HepG2 (cell line): Measurements from ENCODE around the gene YWHAB. TPM values are rescaled to one million over a fixed set of nuclear protein-coding genes. Genes with fewer than 3 reads are reported as not detected.
A peak's percentile ranks its signal among the peaks of the same experiment; 100 is the strongest.

ENCODE experiments used
- GABPB1 ChIP-seq: IDR thresholded peaks from 2 replicates; pipeline ENCODE4 v1.6.1; 2016; ENCODE audit warnings: mild to moderate bottlenecking, missing genetic modification reagents, moderate library complexity, missing compliant biosample characterization
- HOXA7 ChIP-seq: sonication (generic); formaldehyde crosslinking; IDR thresholded peaks from 2 replicates; pipeline ENCODE4 v1.8.1; 2022; ENCODE audit warnings: mild to moderate bottlenecking, missing genetic modification reagents, moderate library complexity
- KAT2B ChIP-seq: fragments of 150-350 bp; IDR thresholded peaks from 2 replicates; pipeline ENCODE4 v1.6.1; 2014; ENCODE audit warnings: low read depth, low read length, borderline replicate concordance
- PRPF4 ChIP-seq: fragments of 200-400 bp; formaldehyde crosslinking; IDR thresholded peaks from 2 replicates; pipeline ENCODE4 v1.6.1; 2016; ENCODE audit warnings: low read length, low read depth; ENCODE audit not compliant: poor library complexity, severe bottlenecking
- ZNF660 ChIP-seq: sonication (generic); formaldehyde crosslinking; IDR thresholded peaks from 2 replicates; pipeline ENCODE4 v1.5.1; 2020; ENCODE audit warnings: mild to moderate bottlenecking, low read depth, missing genetic modification reagents, borderline replicate concordance
- polyA plus RNA-seq, 8 experiments: library from polyadenylated mRNA; depleted of rRNA in 3 of 8; stranded (reverse) in 7 of 8; unstranded in 1 of 8; fragments of >200 nt; fragmentation: Illumina TruSeq in 4 of 8; extraction: Trizol in 4 of 8; gene quantifications; 2 replicates each; pipeline versions ENCODE4 v1.2.1 to v1.2.3, GENCODE V29; 2011 to 2016; ENCODE audit warnings: low read depth in 4 of 8, missing spikeins in 1 of 8, mixed read lengths in 1 of 8; ENCODE audit not compliant: insufficient read depth in 1 of 8
- total RNA-seq, 5 experiments: library from RNA; depleted of rRNA; stranded (reverse); fragments of >200 nt; fragmentation: Illumina TruSeq; extraction: Trizol; gene quantifications; 2 replicates each; pipeline ENCODE4 v1.2.3, GENCODE V29; 2016; ENCODE audit warnings: low read depth in 1 of 5
- TF ChIP-seq, protein P1 (sequence below): IDR thresholded peaks from 2 replicates; pipeline ENCODE4 v1.6.1; 2016; ENCODE audit warnings: low read depth, missing genetic modification reagents, missing compliant biosample characterization
- TF ChIP-seq, protein P2 (sequence below): sonication (generic); formaldehyde crosslinking; IDR thresholded peaks from 2 replicates; pipeline ENCODE4 v1.4.0; 2020; ENCODE audit warnings: low read depth, missing genetic modification reagents
- TF ChIP-seq, protein P3 (sequence below): conservative IDR thresholded peaks from 2 replicates; pipeline ENCODE4 v1.6.1; 2018; ENCODE audit warnings: missing genetic modification reagents
- TF ChIP-seq, protein P4 (sequence below): sonication (generic); formaldehyde crosslinking; IDR thresholded peaks from 2 replicates; pipeline ENCODE4 v1.9.0; 2021; ENCODE audit warnings: missing genetic modification reagents, borderline replicate concordance
- TF ChIP-seq, protein P5 (sequence below): sonication (generic); formaldehyde crosslinking; IDR thresholded peaks from 2 replicates; pipeline ENCODE4 v1.5.0; 2020; ENCODE audit warnings: mild to moderate bottlenecking, missing genetic modification reagents, borderline replicate concordance

The YWHAB gene
- total and polyA plus RNA-seq, 2 of the 13 experiments (the other 11 are each of a cell fraction or from before 2014, with no cell fraction given), result 77.2 to 121 TPM

DNA sequence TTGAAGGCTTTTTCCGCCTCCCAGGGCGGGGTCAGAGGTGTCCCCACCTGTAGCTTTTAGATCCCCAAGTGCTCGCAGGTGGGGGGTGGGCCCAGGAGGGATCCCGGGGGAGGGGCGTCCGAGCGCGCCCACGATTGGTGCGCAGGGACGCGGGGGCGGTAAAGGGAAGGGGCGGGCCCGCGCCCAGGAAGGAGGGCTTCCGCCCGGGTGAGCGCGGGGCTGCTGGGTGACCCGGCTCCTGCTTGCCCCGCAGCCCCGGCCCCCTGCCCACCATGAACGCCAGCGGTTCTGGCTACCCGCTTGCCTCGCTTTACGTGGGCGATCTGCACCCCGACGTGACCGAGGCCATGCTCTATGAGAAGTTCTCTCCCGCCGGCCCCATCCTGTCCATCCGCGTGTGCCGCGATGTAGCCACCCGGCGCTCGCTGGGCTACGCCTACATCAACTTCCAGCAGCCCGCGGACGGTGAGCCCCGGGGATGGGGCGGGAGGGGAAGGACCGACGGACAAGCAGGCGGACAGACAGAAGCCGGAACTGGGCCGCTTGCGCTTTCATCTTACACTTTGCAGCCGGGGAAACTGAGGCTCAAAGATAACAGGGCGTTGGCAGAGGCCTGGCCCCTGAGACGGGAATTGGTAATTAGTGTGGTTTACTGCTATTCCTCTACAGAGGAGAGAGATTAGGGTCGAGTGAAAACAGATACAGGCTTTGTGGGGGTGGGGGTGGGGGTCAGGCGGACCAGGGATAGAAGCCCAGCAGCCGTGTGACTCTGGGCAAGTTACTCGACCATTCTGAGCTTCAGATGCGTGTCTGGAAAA, 24.6 kb downstream of the YWHAB start, which contains the start of gene PABPC1L (continued):
- TF ChIP-seq, protein P1, sequence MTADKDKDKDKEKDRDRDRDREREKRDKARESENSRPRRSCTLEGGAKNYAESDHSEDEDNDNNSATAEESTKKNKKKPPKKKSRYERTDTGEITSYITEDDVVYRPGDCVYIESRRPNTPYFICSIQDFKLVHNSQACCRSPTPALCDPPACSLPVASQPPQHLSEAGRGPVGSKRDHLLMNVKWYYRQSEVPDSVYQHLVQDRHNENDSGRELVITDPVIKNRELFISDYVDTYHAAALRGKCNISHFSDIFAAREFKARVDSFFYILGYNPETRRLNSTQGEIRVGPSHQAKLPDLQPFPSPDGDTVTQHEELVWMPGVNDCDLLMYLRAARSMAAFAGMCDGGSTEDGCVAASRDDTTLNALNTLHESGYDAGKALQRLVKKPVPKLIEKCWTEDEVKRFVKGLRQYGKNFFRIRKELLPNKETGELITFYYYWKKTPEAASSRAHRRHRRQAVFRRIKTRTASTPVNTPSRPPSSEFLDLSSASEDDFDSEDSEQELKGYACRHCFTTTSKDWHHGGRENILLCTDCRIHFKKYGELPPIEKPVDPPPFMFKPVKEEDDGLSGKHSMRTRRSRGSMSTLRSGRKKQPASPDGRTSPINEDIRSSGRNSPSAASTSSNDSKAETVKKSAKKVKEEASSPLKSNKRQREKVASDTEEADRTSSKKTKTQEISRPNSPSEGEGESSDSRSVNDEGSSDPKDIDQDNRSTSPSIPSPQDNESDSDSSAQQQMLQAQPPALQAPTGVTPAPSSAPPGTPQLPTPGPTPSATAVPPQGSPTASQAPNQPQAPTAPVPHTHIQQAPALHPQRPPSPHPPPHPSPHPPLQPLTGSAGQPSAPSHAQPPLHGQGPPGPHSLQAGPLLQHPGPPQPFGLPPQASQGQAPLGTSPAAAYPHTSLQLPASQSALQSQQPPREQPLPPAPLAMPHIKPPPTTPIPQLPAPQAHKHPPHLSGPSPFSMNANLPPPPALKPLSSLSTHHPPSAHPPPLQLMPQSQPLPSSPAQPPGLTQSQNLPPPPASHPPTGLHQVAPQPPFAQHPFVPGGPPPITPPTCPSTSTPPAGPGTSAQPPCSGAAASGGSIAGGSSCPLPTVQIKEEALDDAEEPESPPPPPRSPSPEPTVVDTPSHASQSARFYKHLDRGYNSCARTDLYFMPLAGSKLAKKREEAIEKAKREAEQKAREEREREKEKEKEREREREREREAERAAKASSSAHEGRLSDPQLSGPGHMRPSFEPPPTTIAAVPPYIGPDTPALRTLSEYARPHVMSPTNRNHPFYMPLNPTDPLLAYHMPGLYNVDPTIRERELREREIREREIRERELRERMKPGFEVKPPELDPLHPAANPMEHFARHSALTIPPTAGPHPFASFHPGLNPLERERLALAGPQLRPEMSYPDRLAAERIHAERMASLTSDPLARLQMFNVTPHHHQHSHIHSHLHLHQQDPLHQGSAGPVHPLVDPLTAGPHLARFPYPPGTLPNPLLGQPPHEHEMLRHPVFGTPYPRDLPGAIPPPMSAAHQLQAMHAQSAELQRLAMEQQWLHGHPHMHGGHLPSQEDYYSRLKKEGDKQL (CRISPR knock-in tag), result no peak
- TF ChIP-seq, protein P2, sequence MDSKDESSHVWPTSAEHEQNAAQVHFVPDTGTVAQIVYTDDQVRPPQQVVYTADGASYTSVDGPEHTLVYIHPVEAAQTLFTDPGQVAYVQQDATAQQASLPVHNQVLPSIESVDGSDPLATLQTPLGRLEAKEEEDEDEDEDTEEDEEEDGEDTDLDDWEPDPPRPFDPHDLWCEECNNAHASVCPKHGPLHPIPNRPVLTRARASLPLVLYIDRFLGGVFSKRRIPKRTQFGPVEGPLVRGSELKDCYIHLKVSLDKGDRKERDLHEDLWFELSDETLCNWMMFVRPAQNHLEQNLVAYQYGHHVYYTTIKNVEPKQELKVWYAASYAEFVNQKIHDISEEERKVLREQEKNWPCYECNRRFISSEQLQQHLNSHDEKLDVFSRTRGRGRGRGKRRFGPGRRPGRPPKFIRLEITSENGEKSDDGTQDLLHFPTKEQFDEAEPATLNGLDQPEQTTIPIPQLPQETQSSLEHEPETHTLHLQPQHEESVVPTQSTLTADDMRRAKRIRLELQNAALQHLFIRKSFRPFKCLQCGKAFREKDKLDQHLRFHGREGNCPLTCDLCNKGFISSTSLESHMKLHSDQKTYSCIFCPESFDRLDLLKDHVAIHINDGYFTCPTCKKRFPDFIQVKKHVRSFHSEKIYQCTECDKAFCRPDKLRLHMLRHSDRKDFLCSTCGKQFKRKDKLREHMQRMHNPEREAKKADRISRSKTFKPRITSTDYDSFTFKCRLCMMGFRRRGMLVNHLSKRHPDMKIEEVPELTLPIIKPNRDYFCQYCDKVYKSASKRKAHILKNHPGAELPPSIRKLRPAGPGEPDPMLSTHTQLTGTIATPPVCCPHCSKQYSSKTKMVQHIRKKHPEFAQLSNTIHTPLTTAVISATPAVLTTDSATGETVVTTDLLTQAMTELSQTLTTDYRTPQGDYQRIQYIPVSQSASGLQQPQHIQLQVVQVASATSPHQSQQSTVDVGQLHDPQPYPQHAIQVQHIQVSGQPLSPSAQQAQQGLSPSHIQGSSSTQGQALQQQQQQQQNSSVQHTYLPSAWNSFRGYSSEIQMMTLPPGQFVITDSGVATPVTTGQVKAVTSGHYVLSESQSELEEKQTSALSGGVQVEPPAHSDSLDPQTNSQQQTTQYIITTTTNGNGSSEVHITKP, result peak; percentile 42; the same call in 1 of the 2 replicates
- TF ChIP-seq GABPB1 (CRISPR knock-in tag), result peak; percentile 94
- no peak for TF ChIP-seq KAT2B
- TF ChIP-seq, protein P3, sequence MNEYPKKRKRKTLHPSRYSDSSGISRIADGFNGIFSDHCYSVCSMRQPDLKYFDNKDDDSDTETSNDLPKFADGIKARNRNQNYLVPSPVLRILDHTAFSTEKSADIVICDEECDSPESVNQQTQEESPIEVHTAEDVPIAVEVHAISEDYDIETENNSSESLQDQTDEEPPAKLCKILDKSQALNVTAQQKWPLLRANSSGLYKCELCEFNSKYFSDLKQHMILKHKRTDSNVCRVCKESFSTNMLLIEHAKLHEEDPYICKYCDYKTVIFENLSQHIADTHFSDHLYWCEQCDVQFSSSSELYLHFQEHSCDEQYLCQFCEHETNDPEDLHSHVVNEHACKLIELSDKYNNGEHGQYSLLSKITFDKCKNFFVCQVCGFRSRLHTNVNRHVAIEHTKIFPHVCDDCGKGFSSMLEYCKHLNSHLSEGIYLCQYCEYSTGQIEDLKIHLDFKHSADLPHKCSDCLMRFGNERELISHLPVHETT (CRISPR knock-in tag), result peak; percentile 73; the same call in 1 of the 2 replicates
- TF ChIP-seq HOXA7 (CRISPR knock-in tag), result peak; percentile 83; the same call in 1 of the 2 replicates
- peak; percentile 56; the same call in 1 of the 2 replicates for TF ChIP-seq ZNF660 (CRISPR knock-in tag)
- TF ChIP-seq PRPF4, result no peak
- TF ChIP-seq, protein P4, sequence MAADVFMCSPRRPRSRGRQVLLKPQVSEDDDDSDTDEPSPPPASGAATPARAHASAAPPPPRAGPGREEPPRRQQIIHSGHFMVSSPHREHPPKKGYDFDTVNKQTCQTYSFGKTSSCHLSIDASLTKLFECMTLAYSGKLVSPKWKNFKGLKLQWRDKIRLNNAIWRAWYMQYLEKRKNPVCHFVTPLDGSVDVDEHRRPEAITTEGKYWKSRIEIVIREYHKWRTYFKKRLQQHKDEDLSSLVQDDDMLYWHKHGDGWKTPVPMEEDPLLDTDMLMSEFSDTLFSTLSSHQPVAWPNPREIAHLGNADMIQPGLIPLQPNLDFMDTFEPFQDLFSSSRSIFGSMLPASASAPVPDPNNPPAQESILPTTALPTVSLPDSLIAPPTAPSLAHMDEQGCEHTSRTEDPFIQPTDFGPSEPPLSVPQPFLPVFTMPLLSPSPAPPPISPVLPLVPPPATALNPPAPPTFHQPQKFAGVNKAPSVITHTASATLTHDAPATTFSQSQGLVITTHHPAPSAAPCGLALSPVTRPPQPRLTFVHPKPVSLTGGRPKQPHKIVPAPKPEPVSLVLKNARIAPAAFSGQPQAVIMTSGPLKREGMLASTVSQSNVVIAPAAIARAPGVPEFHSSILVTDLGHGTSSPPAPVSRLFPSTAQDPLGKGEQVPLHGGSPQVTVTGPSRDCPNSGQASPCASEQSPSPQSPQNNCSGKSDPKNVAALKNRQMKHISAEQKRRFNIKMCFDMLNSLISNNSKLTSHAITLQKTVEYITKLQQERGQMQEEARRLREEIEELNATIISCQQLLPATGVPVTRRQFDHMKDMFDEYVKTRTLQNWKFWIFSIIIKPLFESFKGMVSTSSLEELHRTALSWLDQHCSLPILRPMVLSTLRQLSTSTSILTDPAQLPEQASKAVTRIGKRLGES (CRISPR knock-in tag), result no peak
- TF ChIP-seq, protein P5, sequence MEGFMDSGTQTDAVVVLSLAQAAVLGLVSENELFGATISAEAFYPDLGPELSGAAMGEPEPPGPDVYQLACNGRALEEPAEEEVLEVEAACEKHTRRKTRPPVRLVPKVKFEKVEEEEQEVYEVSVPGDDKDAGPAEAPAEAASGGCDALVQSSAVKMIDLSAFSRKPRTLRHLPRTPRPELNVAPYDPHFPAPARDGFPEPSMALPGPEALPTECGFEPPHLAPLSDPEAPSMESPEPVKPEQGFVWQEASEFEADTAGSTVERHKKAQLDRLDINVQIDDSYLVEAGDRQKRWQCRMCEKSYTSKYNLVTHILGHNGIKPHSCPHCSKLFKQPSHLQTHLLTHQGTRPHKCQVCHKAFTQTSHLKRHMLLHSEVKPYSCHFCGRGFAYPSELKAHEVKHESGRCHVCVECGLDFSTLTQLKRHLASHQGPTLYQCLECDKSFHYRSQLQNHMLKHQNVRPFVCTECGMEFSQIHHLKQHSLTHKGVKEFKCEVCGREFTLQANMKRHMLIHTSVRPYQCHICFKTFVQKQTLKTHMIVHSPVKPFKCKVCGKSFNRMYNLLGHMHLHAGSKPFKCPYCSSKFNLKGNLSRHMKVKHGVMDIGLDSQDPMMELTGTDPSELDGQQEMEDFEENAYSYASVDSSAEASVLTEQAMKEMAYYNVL, result peak; percentile 17; the same call in 1 of the 2 replicates
